ENCODE results near the gene PROSER3. TPM values are rescaled to one million over a fixed set of nuclear protein-coding genes. Genes with fewer than 3 reads are reported as not detected.

PROSER3 gene
- total and polyA plus RNA-seq, 2 experiments from 2014 or later = 21.8 to 28.0 TPM

- no peak for TF ChIP-seq ZNF462 (CRISPR knock-in tag; IDR thresholded peaks at IDR 0.05)
- TF ChIP-seq CREB1 (CRISPR knock-in tag; IDR thresholded peaks at IDR 0.05; ENCODE audit: low read depth) = no peak
- no peak for TF ChIP-seq REST (IDR thresholded peaks at IDR 0.05; ENCODE audit: unreplicated experiment)
- no peak for TF ChIP-seq EZH2phosphoT487 (IDR thresholded peaks at IDR 0.05; ENCODE audit: unreplicated experiment)
- TF ChIP-seq POLR2AphosphoS5 (IDR thresholded peaks at IDR 0.05; ENCODE audit: low read depth) = no peak
These were observed 7.8 kb upstream of the PROSER3 start (continued) for GRCh38 chr19:35750167-35750566.

Data from GM23338 (cell line).